GM18858 (cell line): ENCODE results near the gene MPP3.

ENCODE experiments used
- ATAC-seq: cut with Tn5 transposase; IDR thresholded peaks from one replicate; pipeline ENCODE4 v1.9.1; 2021; ENCODE audit not compliant: unreplicated experiment

Gene MPP3

GRCh38 chr17:43832168-43832975 lies 574 bp downstream of the MPP3 start:
- ATAC-seq: no peak

- no peak for ATAC-seq
Observed at GRCh38 chr17:43831633-43832032, 1.3 kb downstream of the MPP3 start.

- ATAC-seq: no peak
Observed at GRCh38 chr17:43830510-43831140, 2.3 kb downstream of the MPP3 start.

- ATAC-seq: no peak
Observed at GRCh38 chr17:43829738-43830137, 3.2 kb downstream of the MPP3 start.

GRCh38 chr17:43827596-43827995 lies 5.3 kb downstream of the MPP3 start:
- no peak for ATAC-seq

- ATAC-seq: no peak
Observed at GRCh38 chr17:43826206-43826605, 6.7 kb downstream of the MPP3 start.

- no peak for ATAC-seq
Observed at GRCh38 chr17:43825567-43825966, 7.4 kb downstream of the MPP3 start.

- ATAC-seq: no peak
Observed at GRCh38 chr17:43823350-43824084, 9.4 kb downstream of the MPP3 start.

GRCh38 chr17:43822570-43823190 lies 10.3 kb downstream of the MPP3 start:
- no peak for ATAC-seq

GRCh38 chr17:43820759-43821158 lies 12.2 kb downstream of the MPP3 start:
- ATAC-seq: no peak

GRCh38 chr17:43818966-43819365 lies 14.0 kb downstream of the MPP3 start:
- ATAC-seq: no peak

- no peak for ATAC-seq
Observed at GRCh38 chr17:43817826-43818225, 15.1 kb downstream of the MPP3 start.

GRCh38 chr17:43816336-43817320 lies 16.3 kb downstream of the MPP3 start:
- no peak for ATAC-seq

GRCh38 chr17:43814714-43815113 lies 18.2 kb downstream of the MPP3 start:
- ATAC-seq: no peak

GRCh38 chr17:43814026-43814425 lies 18.9 kb downstream of the MPP3 start:
- no peak for ATAC-seq

- ATAC-seq: no peak
Observed at GRCh38 chr17:43813386-43813785, 19.6 kb downstream of the MPP3 start.

- no peak for ATAC-seq
Observed at GRCh38 chr17:43812396-43813265, 20.3 kb downstream of the MPP3 start.

- ATAC-seq: no peak
Observed at GRCh38 chr17:43810823-43811222, 22.1 kb downstream of the MPP3 start.

GRCh38 chr17:43810226-43810715 lies 22.7 kb downstream of the MPP3 start:
- ATAC-seq: no peak
